ENCODE results near the gene KDM2B. TPM values are rescaled to one million over a fixed set of nuclear protein-coding genes. Genes with fewer than 3 reads are reported as not detected.

Gene KDM2B
- total and polyA plus RNA-seq, 2 donors (not counting 1 experiment from before 2014, with no cell fraction given): 108 to 126 TPM

GRCh38 chr12:121403721-121404120, 177.1 kb downstream of the KDM2B start:
- H3K27ac ChIP-seq (ENCODE audit: low read length in 2 of 2): no peak overlapping the region
- no peak overlapping the region for H3K4me3 ChIP-seq (ENCODE audit: control extremely low read depth in 1 of 5, extremely low read depth in 1 of 5, insufficient read depth in 1 of 5, low read depth in 2 of 5, low read length in 4 of 5)
- TF ChIP-seq EZH2 (IDR thresholded peaks at IDR 0.05; ENCODE audit: borderline replicate concordance, insufficient read depth, low read depth, low read length, poor library complexity, severe bottlenecking): no peak
- TF ChIP-seq, protein P1, sequence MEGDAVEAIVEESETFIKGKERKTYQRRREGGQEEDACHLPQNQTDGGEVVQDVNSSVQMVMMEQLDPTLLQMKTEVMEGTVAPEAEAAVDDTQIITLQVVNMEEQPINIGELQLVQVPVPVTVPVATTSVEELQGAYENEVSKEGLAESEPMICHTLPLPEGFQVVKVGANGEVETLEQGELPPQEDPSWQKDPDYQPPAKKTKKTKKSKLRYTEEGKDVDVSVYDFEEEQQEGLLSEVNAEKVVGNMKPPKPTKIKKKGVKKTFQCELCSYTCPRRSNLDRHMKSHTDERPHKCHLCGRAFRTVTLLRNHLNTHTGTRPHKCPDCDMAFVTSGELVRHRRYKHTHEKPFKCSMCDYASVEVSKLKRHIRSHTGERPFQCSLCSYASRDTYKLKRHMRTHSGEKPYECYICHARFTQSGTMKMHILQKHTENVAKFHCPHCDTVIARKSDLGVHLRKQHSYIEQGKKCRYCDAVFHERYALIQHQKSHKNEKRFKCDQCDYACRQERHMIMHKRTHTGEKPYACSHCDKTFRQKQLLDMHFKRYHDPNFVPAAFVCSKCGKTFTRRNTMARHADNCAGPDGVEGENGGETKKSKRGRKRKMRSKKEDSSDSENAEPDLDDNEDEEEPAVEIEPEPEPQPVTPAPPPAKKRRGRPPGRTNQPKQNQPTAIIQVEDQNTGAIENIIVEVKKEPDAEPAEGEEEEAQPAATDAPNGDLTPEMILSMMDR (IDR thresholded peaks at IDR 0.05): no peak
- Mint-ChIP-seq H3K4me3 (no peak overlapping the region), H3K4me1 (peaks cover 30% of the 10 kb centered on the region), H3K9me3 (ENCODE audit: insufficient read depth) (no peaks in the 10 kb centered on the region), H3K27me3 (no peaks in the 10 kb centered on the region), H3K27ac (no peak overlapping the region)
- ATAC-seq (ENCODE audit: low read depth) (no peak), DNase-seq (no peak)
- POLR2A ChIA-PET: interaction anchor here (0.7 kb wide), 2 partner anchors 21 to 94 kb away, joined by 3 to 8 read pairs; no protein-coding TSS in a partner anchor
- H3K9ac ChIP-seq (ENCODE audit: low read length): no peak overlapping the region
- H2AFZ ChIP-seq (ENCODE audit: insufficient read depth, low read depth, low read length, poor library complexity, severe bottlenecking): no peak overlapping the region
- WGBS (ENCODE audit: insufficient coverage): 100% methylated on average over 3 of the region's 5 CpGs
- peaks cover 30% of the 10 kb centered on the region for H4K20me1 ChIP-seq (ENCODE audit: control insufficient read depth, insufficient read depth, low read length, poor library complexity, severe bottlenecking)
- no peaks in the 10 kb centered on the region for H3K9me3 ChIP-seq (ENCODE audit: control extremely low read depth in 1 of 3, control insufficient read depth in 2 of 3, insufficient read depth in 1 of 3, low read length in 2 of 3)
- intact Hi-C loops (cut with micrococcal nuclease): no loop called here
- CTCF ChIA-PET: no interaction called here
- no peaks in the 10 kb centered on the region for H3K27me3 ChIP-seq (replicated peaks in 1 of 4; ENCODE audit: control extremely low read depth in 1 of 4, control insufficient read depth in 3 of 4, insufficient read depth in 4 of 4, low read length in 3 of 4)
- peaks cover 90% of the 10 kb centered on the region for H3K79me2 ChIP-seq (ENCODE audit: control insufficient read depth, insufficient read depth, low read length)
- H3K4me1 ChIP-seq (ENCODE audit: control insufficient read depth in 2 of 2, insufficient read depth in 2 of 2, low read length in 2 of 2): peaks cover 22% of the 10 kb centered on the region in 2 donors
- H3K4me2 ChIP-seq (replicated peaks; ENCODE audit: low read depth, low read length, poor library complexity, severe bottlenecking): no peak overlapping the region
- peaks cover 4 to 37% of the 10 kb centered on the region in 2 experiments for H3K36me3 ChIP-seq (replicated peaks in 1 of 2; ENCODE audit: control extremely low read depth in 1 of 2, control insufficient read depth in 1 of 2, extremely low read depth in 1 of 2, insufficient read depth in 2 of 2, low read length in 1 of 2)

DNA sequence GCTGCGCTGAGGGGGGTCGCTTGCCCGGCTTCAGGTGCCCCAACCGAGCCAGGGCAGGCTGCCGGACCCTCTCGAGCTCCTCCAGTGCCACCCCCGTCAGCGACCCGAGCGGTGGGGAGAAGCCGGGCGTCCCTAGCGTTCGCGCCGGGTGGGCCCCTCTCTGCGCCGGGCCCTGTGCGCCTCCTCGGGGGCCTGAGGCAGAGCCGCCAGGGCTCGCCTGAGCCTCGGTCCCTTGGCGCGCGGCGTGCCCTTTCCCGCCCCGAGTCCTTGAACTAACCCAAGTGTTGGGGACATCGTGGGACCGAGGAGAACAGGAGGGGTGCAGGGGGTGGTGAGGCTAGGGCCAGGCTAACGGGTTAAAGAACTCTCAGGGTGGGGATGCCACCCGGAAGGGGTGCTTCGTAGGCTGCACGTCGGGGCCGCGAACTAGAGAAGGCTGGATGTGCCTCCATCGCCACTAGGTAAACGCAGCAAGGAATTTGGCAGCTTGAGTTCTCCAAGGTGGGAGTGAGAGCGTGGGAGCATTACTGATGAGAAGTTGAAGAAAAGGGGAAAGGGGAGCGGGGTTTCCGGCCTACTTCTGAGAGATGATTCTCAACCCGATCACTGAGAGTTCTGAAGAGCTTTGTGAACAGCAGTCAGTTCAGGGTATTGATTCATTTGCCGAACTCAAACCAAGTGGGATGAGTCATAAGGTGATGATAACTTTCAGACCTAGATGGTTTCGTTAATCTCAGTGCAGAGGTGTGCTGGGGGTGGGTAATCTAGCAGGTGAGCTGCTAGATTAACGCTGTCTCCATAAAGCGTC, 180.3 kb downstream of the KDM2B start:
- intact Hi-C loops (cut with micrococcal nuclease): loop anchor here (1.0 to 2.0 kb wide), 4 partner anchors 24 to 66 kb away; partner anchors contain the start of gene ANAPC5
- Histone ChIP-seq H3K79me2 (ENCODE audit: control insufficient read depth, insufficient read depth, low read length) (peaks cover 60% of the 10 kb centered on the region), H4K20me1 (ENCODE audit: control insufficient read depth, insufficient read depth, low read length, poor library complexity, severe bottlenecking) (peaks cover 6% of the 10 kb centered on the region), H3K9me3 (ENCODE audit: control extremely low read depth in 1 of 3, control insufficient read depth in 2 of 3, insufficient read depth in 1 of 3, low read length in 2 of 3) (no peaks in the 10 kb centered on the region), H2AFZ (ENCODE audit: insufficient read depth, low read depth, low read length, poor library complexity, severe bottlenecking) (peak overlapping the region; percentile 75), H3K27ac (ENCODE audit: low read length in 2 of 2) (peak overlapping the region; percentile 76 to 89), H3K4me3 (ENCODE audit: control extremely low read depth in 1 of 5, extremely low read depth in 1 of 5, insufficient read depth in 1 of 5, low read depth in 2 of 5, low read length in 4 of 5) (peak overlapping the region; percentile 79 to 96 (median 82)), H3K9ac (ENCODE audit: low read length) (peak overlapping the region; percentile 89), H3K36me3 (replicated peaks in 1 of 2; ENCODE audit: control extremely low read depth in 1 of 2, control insufficient read depth in 1 of 2, extremely low read depth in 1 of 2, insufficient read depth in 2 of 2, low read length in 1 of 2) (peaks cover 2 to 15% of the 10 kb centered on the region in 2 experiments), H3K4me1 (ENCODE audit: control insufficient read depth in 2 of 2, insufficient read depth in 2 of 2, low read length in 2 of 2) (peaks cover 24 to 25% of the 10 kb centered on the region in 2 donors), H3K27me3 (replicated peaks in 1 of 4; ENCODE audit: control extremely low read depth in 1 of 4, control insufficient read depth in 3 of 4, insufficient read depth in 4 of 4, low read length in 3 of 4) (no peaks in the 10 kb centered on the region), H3K4me2 (replicated peaks; ENCODE audit: low read depth, low read length, poor library complexity, severe bottlenecking) (peak overlapping the region; percentile 90)
- ATAC-seq (ENCODE audit: low read depth) (peak; percentile 20), DNase-seq (no peak)
- peak overlapping the region; percentile 99 for H3K27ac Mint-ChIP-seq
- CTCF ChIA-PET: interaction anchor here (0.7 to 1.9 kb wide), 8 partner anchors 12 to 312 kb away, joined by 3 to 6 read pairs (median 4); partner anchors contain the start of gene TMEM120B
- no peaks in the 10 kb centered on the region for H3K9me3 Mint-ChIP-seq (ENCODE audit: insufficient read depth)
- H3K4me3 Mint-ChIP-seq: peak overlapping the region; percentile 93
- TF ChIP-seq, protein P1 (IDR thresholded peaks at IDR 0.05): no peak
- TF ChIP-seq EZH2 (IDR thresholded peaks at IDR 0.05; ENCODE audit: borderline replicate concordance, insufficient read depth, low read depth, low read length, poor library complexity, severe bottlenecking): no peak
- WGBS (ENCODE audit: insufficient coverage): under 1% methylated on average over 47 of the region's 48 CpGs
- H3K27me3 Mint-ChIP-seq: no peaks in the 10 kb centered on the region
- peaks cover 31% of the 10 kb centered on the region for H3K4me1 Mint-ChIP-seq
- POLR2A ChIA-PET: interaction anchor here (0.6 to 2.8 kb wide), 7 partner anchors 9 to 403 kb away, joined by 3 to 17 read pairs (median 4); partner anchors contain the start of gene ANAPC5
